Activated T-cell treated with anti-CD3 and anti-CD28 coated beads, Interleukin-2, amount 50 U/mL, for 72 hours (primary cell): ENCODE results near the gene R3HDM1. TPM values are rescaled to one million over a fixed set of nuclear protein-coding genes. Genes with fewer than 3 reads are reported as not detected.

ENCODE experiments used
- ATAC-seq, 2 donors: fragments of 150-1000 bp; cut with Tn5 transposase; replicated peaks in 1 of 2; 2 replicates each; pipeline ENCODE4 v1.10.0; 2021; ENCODE audit warnings: moderate library complexity in 2 of 2, mild to moderate bottlenecking in 1 of 2
- DNase-seq, 2 donors: peaks; one replicate each; pipeline ENCODE4 v3.0.0; 2021 to 2022; ENCODE audit warnings: mixed read lengths in 1 of 2
- H3K27ac Mint-ChIP-seq: one replicate; pipeline ENCODE4 v1.8.0; 2022; ENCODE audit warnings: mild to moderate bottlenecking, moderate library complexity, mixed read lengths
- H3K27me3 Mint-ChIP-seq: one replicate; pipeline ENCODE4 v1.8.0; 2022; ENCODE audit warnings: low read depth, mixed read lengths
- H3K36me3 Mint-ChIP-seq, 2 donors: one replicate each; pipeline ENCODE4 v1.8.0; 2022; ENCODE audit warnings: mixed read lengths in 2 of 2, mild to moderate bottlenecking in 1 of 2; ENCODE audit not compliant: insufficient read depth in 2 of 2
- H3K4me1 Mint-ChIP-seq: one replicate; pipeline ENCODE4 v1.8.0; 2022; ENCODE audit warnings: low read depth, mixed read lengths
- H3K4me3 Mint-ChIP-seq, 2 donors: one replicate each; pipeline ENCODE4 v1.8.0; 2022; ENCODE audit warnings: mild to moderate bottlenecking in 2 of 2, mixed read lengths in 2 of 2, moderate library complexity in 2 of 2
- H3K9me3 Mint-ChIP-seq, 2 donors: one replicate each; pipeline ENCODE4 v1.8.0; 2022; ENCODE audit warnings: mixed read lengths in 2 of 2
- total RNA-seq, 2 donors: library from RNA; stranded (reverse); gene quantifications; one replicate each; pipeline ENCODE4 v1.2.3, GENCODE V29; 2022

The R3HDM1 gene
- total RNA-seq, 2 donors from 2014 or later, result 47.7 to 50.4 TPM

DNA sequence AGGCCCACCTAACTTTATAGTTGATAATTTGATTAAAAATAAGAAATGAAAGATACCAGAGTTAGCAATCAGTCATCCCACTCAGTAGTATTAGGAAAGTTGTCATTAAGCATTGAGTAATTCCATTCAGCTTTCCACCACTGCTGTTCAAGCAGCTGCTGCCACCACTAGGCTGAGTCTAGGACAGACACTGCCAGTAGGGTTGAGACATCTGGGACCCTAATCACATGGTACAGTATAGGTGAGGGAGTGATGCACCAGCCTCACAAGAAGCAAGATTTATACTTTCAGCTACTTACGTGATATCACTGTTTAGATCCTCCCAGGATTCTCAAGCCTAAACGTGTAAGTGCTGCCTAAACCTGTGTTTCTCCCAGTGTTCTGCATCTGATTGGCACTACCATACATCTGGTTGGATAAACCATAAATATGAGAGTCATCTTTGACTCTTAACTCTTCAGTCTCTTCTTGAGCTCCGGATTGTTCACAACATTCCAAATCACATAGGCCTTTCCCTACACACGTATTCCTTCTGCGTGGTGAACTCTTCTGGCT lies 213.6 kb downstream of the R3HDM1 start:
- H3K9me3 Mint-ChIP-seq, result peaks cover 1 to 2% of the 10 kb centered on the region in 2 donors
- peaks cover 38% of the 10 kb centered on the region for H3K4me1 Mint-ChIP-seq
- peaks cover 10 to 15% of the 10 kb centered on the region in 2 donors for H3K36me3 Mint-ChIP-seq
- H3K27me3 Mint-ChIP-seq, result no peaks in the 10 kb centered on the region
- H3K27ac Mint-ChIP-seq, result peak overlapping the region; percentile 86
- H3K4me3 Mint-ChIP-seq, result peak overlapping the region; percentile 67 to 92
- ATAC-seq (no peak), DNase-seq (peak; percentile 23 to 27)

DNA sequence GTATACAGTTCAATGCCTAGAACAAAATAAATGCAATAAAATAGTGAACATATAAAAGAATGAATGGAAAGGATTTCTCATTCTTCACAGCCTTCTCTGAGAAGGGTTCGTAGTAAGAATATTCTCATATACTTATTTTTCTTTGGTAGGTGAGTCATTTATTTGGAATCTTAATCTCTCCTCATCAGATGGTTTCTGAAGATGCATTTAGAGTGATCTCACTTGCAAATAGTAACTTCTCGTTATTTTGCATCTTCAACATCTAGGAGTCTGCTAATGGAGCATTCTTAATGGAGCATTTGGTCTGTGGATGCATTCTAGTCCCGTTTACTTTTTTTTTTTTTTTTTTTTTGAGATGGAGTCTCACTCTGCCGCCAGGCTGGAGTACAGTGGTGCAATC lies 214.3 kb downstream of the R3HDM1 start:
- peaks cover 38% of the 10 kb centered on the region for H3K4me1 Mint-ChIP-seq
- H3K4me3 Mint-ChIP-seq, result peak overlapping the region in 1 of 2 donors; percentile 36
- ATAC-seq, result no peak
- peaks cover 10 to 16% of the 10 kb centered on the region in 2 donors for H3K36me3 Mint-ChIP-seq
- H3K27me3 Mint-ChIP-seq, result no peaks in the 10 kb centered on the region
- peaks cover 1 to 2% of the 10 kb centered on the region in 2 donors for H3K9me3 Mint-ChIP-seq
- no peak overlapping the region for H3K27ac Mint-ChIP-seq
- DNase-seq, result no peak

DNA sequence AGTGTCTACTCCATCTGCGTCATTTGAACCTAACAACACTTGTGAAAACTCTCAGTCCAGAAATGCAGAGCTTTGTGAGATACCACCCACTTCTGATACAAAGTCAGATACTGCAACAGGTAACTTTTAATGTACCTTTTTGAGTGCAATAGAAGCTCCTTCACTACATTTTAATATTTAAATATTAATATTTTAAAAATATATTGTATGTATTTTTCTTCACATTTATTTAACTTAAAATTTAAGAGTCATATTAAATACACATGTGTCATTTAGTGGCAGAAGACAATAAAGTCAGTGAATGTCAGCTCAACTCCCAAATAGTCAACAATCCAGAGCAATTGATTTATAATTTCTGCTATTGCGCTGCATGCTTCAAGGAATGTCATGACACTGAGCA lies 224.3 kb downstream of the R3HDM1 start:
- no peak overlapping the region for H3K27ac Mint-ChIP-seq
- ATAC-seq, result no peak
- no peaks in the 10 kb centered on the region for H3K27me3 Mint-ChIP-seq
- peaks cover 10% of the 10 kb centered on the region for H3K4me1 Mint-ChIP-seq
- H3K4me3 Mint-ChIP-seq, result no peak overlapping the region
- peaks cover 1 to 4% of the 10 kb centered on the region in 2 donors for H3K9me3 Mint-ChIP-seq
- H3K36me3 Mint-ChIP-seq, result peaks cover 16 to 56% of the 10 kb centered on the region in 2 donors
- DNase-seq, result no peak

DNA sequence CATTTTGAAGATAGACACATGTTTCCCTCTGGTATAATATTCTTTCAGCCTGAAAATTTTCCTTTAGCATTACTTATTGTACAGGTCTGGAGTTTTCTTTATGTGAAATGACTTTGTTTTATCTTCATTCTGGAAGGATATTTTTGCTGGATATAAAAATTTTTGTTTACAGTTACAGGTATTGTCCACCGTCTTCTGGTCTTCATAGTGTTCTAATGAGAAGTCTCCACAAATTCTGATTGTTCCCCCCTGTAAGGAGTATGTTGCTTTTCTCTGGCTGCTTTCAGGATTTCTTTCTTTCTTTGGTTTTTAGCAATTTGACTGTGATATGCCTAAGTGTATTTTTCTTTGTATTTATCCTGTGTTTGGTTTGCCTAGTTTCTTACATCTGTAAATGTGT lies 225.4 kb downstream of the R3HDM1 start:
- Mint-ChIP-seq H3K4me1 (peaks cover 10% of the 10 kb centered on the region), H3K27ac (no peak overlapping the region), H3K27me3 (no peaks in the 10 kb centered on the region), H3K36me3 (peaks cover 18 to 55% of the 10 kb centered on the region in 2 donors), H3K9me3 (peaks cover 1 to 4% of the 10 kb centered on the region in 2 donors), H3K4me3 (no peak overlapping the region)
- ATAC-seq (no peak), DNase-seq (no peak)

DNA sequence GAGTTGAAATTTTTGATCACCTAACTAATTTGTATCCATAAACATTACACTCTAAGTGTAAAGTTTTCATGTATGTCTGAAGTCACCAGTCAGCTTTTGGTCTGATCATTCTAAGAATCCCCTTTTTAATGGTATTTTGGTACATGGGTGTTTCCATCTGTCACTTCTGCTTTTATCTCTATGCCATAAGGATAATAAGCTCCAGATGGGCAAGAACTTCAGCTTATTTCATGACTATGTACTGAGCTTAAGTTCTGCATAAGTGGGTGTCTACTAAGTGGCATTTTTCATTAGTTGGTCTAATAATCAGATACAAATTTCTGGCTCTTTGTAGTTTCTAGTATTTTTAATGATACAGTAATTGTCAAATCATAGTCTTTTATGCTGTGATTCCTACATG lies 230.7 kb downstream of the R3HDM1 start:
- no peak overlapping the region for H3K4me3 Mint-ChIP-seq
- H3K4me1 Mint-ChIP-seq, result peaks cover 16% of the 10 kb centered on the region
- H3K27ac Mint-ChIP-seq, result no peak overlapping the region
- peaks cover 8 to 36% of the 10 kb centered on the region in 2 donors for H3K36me3 Mint-ChIP-seq
- ATAC-seq (no peak), DNase-seq (no peak)
- peaks cover 0 to under 1% of the 10 kb centered on the region in 2 donors for H3K9me3 Mint-ChIP-seq
- no peaks in the 10 kb centered on the region for H3K27me3 Mint-ChIP-seq

DNA sequence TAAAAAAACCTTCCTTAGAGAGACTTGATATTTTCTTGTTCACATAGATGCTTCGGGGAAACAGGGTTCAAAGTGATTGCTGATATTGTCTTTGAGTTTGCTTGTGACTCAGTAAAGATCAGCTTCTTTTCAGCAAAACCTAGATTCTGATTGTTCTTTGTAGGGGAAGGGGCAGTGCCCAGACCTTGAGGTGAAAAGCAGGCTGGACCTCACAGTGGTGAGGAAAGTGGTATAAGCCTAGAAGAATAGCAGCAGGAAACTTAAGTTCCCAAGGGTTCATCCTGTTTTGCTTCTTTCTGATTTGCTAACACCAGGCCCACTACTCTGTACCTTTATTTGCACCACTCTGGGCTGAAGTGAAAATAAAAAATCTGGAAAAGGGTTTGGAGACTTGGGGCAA lies 231.2 kb downstream of the R3HDM1 start:
- H3K27me3 Mint-ChIP-seq, result no peaks in the 10 kb centered on the region
- ATAC-seq (no peak), DNase-seq (no peak)
- peaks cover 8 to 34% of the 10 kb centered on the region in 2 donors for H3K36me3 Mint-ChIP-seq
- no peak overlapping the region for H3K4me3 Mint-ChIP-seq
- H3K9me3 Mint-ChIP-seq, result no peaks in the 10 kb centered on the region
- H3K27ac Mint-ChIP-seq, result peak overlapping the region; percentile 81
- peaks cover 16% of the 10 kb centered on the region for H3K4me1 Mint-ChIP-seq

DNA sequence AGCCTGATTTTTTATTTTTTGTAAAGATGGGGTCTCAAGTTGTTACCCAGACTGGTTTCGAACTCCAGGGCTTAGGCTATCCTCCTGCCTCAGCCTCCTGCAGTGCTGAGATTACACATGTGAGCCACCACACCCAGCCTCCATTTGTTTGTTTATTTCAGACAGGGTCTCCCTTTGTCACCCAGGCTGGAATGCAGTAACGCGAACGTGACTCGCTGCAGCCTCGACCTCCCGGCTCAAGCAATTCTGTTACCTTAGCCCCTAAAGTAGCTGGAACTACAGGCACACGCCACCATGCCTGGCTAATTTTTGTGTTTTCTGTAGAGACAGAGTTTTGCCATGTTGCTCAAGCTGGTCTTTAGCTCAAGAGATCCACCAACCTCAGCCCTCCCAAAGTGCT lies 237.6 kb downstream of the R3HDM1 start:
- H3K27me3 Mint-ChIP-seq, result no peaks in the 10 kb centered on the region
- H3K36me3 Mint-ChIP-seq, result peaks cover 13 to 43% of the 10 kb centered on the region in 2 donors
- peaks cover 15% of the 10 kb centered on the region for H3K4me1 Mint-ChIP-seq
- H3K27ac Mint-ChIP-seq, result no peak overlapping the region
- no peaks in the 10 kb centered on the region for H3K9me3 Mint-ChIP-seq
- H3K4me3 Mint-ChIP-seq, result no peak overlapping the region
- no peak for ATAC-seq
- no peak for DNase-seq

DNA sequence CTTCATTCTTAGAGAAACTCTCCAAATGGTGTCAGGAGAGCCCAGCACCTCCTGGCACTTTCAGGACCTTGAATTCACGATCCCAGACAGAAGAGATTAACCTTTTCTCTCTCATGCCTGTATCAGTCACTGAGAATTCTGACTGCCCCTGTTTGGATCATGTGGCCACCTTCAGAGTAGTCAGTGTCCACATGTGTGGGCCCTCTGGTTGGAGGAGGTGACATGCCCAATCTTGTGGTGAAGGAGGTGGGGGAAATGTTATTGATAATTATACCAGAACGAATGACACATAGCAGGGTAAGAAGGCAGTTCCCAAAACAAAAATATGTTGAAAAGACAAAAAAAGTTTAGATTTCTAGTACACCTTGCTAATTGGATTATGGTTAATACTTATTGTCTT lies 242.0 kb downstream of the R3HDM1 start:
- peak; percentile 56 to 58 for ATAC-seq
- Mint-ChIP-seq H3K4me1 (peaks cover 10% of the 10 kb centered on the region), H3K4me3 (no peak overlapping the region), H3K27ac (peak overlapping the region; percentile 82), H3K27me3 (no peaks in the 10 kb centered on the region), H3K9me3 (no peaks in the 10 kb centered on the region), H3K36me3 (peaks cover 14 to 44% of the 10 kb centered on the region in 2 donors)
- no peak for DNase-seq

DNA sequence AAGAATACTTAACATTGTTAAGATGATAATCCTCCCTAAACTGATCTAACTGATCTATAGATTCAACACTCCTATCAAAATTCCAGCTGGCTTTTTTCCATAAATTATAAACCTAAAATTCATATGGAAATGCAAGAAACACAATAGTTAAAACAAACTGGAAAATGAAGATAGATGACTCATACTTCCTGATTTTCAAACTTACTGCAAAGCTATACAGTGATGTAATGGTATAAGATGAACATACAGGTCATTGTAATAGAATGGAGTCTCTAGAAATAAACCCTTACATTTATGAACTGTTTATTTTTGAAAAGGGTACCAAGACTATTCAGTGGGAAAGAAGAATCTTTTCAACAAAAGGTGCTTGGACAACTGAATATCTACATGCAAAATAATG lies 242.6 kb downstream of the R3HDM1 start:
- no peaks in the 10 kb centered on the region for H3K27me3 Mint-ChIP-seq
- no peaks in the 10 kb centered on the region for H3K9me3 Mint-ChIP-seq
- no peak for ATAC-seq
- peak overlapping the region; percentile 87 for H3K27ac Mint-ChIP-seq
- peaks cover 10% of the 10 kb centered on the region for H3K4me1 Mint-ChIP-seq
- DNase-seq, result no peak
- no peak overlapping the region for H3K4me3 Mint-ChIP-seq
- peaks cover 14 to 49% of the 10 kb centered on the region in 2 donors for H3K36me3 Mint-ChIP-seq

Other genes with a start within 250 kb of the R3HDM1 start
- gene ZRANB3, start 266 bp upstream of the R3HDM1 start, total RNA-seq, result 10 to 100 TPM; 15.5 to 17.9 TPM
- gene UBXN4, start 210.4 kb downstream of the R3HDM1 start, total RNA-seq, result 100 to 1,000 TPM; 150 to 173 TPM